Measurements from ENCODE around the gene ZFPM1. TPM values are rescaled to one million over a fixed set of nuclear protein-coding genes. Genes with fewer than 3 reads are reported as not detected.

Gene ZFPM1
- total RNA-seq, 1 experiment from 2014 or later = 24.1 TPM

- H3K4me1 ChIP-seq = peaks cover 47% of the 10 kb centered on the region
- Mint-ChIP-seq H3K36me3 (ENCODE audit: insufficient read depth, unreplicated experiment) (peaks cover 44% of the 10 kb centered on the region), H3K27me3 (ENCODE audit: insufficient read depth, unreplicated experiment) (no peaks in the 10 kb centered on the region), H3K4me1 (ENCODE audit: low read depth, unreplicated experiment) (peaks cover 19% of the 10 kb centered on the region), H3K4me3 (ENCODE audit: unreplicated experiment) (no peak overlapping the region), H3K27ac (ENCODE audit: unreplicated experiment) (no peak overlapping the region), H3K9me3 (ENCODE audit: unreplicated experiment) (peaks cover 16% of the 10 kb centered on the region)
- no TSS peak for BruUV-seq (replicated peaks)
- ChIA-PET CTCF (interaction anchor here (0.6 kb wide), 1 partner anchor 25 kb away, joined by 3 read pairs; no protein-coding TSS in a partner anchor), POLR2A (no interaction called here)
- intact Hi-C loops (cut with micrococcal nuclease; ENCODE audit: unreplicated experiment) = no loop called here
- peaks cover 7% of the 10 kb centered on the region for H3K36me3 ChIP-seq (ENCODE audit: control insufficient read depth, insufficient read depth, low read length)
- DNase-seq = no peak
- no peak overlapping the region for H3K4me3 ChIP-seq (ENCODE audit: low read depth, low read length)
- no peaks in the 10 kb centered on the region for H3K9me3 ChIP-seq
- TF ChIP-seq, protein P1, sequence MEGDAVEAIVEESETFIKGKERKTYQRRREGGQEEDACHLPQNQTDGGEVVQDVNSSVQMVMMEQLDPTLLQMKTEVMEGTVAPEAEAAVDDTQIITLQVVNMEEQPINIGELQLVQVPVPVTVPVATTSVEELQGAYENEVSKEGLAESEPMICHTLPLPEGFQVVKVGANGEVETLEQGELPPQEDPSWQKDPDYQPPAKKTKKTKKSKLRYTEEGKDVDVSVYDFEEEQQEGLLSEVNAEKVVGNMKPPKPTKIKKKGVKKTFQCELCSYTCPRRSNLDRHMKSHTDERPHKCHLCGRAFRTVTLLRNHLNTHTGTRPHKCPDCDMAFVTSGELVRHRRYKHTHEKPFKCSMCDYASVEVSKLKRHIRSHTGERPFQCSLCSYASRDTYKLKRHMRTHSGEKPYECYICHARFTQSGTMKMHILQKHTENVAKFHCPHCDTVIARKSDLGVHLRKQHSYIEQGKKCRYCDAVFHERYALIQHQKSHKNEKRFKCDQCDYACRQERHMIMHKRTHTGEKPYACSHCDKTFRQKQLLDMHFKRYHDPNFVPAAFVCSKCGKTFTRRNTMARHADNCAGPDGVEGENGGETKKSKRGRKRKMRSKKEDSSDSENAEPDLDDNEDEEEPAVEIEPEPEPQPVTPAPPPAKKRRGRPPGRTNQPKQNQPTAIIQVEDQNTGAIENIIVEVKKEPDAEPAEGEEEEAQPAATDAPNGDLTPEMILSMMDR (IDR thresholded peaks at IDR 0.05; ENCODE audit: insufficient read depth in 1 of 2, low read depth in 1 of 2, low read length in 1 of 2, severe bottlenecking in 1 of 2, unreplicated experiment in 1 of 2) = no peak
- H3K27me3 ChIP-seq (replicated peaks; ENCODE audit: control insufficient read depth, insufficient read depth, low read length) = no peaks in the 10 kb centered on the region
Observed at GRCh38 chr16:88512728-88513696, 59.9 kb downstream of the ZFPM1 start.

DNA sequence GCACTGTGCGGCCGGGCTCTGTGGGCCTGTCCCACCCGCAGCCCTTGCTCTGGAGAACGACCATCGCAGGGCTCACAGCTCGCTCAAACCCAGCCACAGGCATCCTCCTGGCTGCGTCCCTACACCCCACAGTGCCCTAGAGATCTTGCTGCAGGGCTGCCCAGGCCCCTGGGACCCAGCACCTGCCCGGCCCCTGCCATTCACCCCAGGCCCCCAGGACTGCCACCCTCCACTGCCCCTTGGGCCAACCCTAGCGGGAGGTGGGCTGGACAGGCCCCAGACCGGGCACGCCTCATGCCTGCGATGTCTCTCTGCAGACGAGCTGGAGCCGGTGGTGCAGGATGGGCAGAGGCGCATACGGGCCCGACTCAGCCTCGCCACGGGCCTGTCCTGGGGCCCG lies 61.0 kb downstream of the ZFPM1 start:
- ChIA-PET CTCF (no interaction called here), POLR2A (interaction anchor here (0.5 kb wide), 1 partner anchor 953 kb away, joined by 5 read pairs; no protein-coding TSS in a partner anchor)
- Mint-ChIP-seq H3K36me3 (ENCODE audit: insufficient read depth, unreplicated experiment) (peaks cover 44% of the 10 kb centered on the region), H3K4me3 (ENCODE audit: unreplicated experiment) (no peak overlapping the region), H3K27ac (ENCODE audit: unreplicated experiment) (no peak overlapping the region), H3K9me3 (ENCODE audit: unreplicated experiment) (peaks cover 26% of the 10 kb centered on the region), H3K27me3 (ENCODE audit: insufficient read depth, unreplicated experiment) (no peaks in the 10 kb centered on the region), H3K4me1 (ENCODE audit: low read depth, unreplicated experiment) (peaks cover 9% of the 10 kb centered on the region)
- TF ChIP-seq, protein P1 (IDR thresholded peaks at IDR 0.05; ENCODE audit: insufficient read depth in 1 of 2, low read depth in 1 of 2, low read length in 1 of 2, severe bottlenecking in 1 of 2, unreplicated experiment in 1 of 2) = no peak
- Histone ChIP-seq H3K4me3 (ENCODE audit: low read depth, low read length) (no peak overlapping the region), H3K36me3 (ENCODE audit: control insufficient read depth, insufficient read depth, low read length) (peaks cover 7% of the 10 kb centered on the region), H3K27me3 (replicated peaks; ENCODE audit: control insufficient read depth, insufficient read depth, low read length) (no peaks in the 10 kb centered on the region), H3K4me1 (peaks cover 38% of the 10 kb centered on the region), H3K9me3 (no peaks in the 10 kb centered on the region)
- intact Hi-C loops (cut with micrococcal nuclease; ENCODE audit: unreplicated experiment) = no loop called here
- no peak for DNase-seq
- BruUV-seq (replicated peaks) = no TSS peak

DNA sequence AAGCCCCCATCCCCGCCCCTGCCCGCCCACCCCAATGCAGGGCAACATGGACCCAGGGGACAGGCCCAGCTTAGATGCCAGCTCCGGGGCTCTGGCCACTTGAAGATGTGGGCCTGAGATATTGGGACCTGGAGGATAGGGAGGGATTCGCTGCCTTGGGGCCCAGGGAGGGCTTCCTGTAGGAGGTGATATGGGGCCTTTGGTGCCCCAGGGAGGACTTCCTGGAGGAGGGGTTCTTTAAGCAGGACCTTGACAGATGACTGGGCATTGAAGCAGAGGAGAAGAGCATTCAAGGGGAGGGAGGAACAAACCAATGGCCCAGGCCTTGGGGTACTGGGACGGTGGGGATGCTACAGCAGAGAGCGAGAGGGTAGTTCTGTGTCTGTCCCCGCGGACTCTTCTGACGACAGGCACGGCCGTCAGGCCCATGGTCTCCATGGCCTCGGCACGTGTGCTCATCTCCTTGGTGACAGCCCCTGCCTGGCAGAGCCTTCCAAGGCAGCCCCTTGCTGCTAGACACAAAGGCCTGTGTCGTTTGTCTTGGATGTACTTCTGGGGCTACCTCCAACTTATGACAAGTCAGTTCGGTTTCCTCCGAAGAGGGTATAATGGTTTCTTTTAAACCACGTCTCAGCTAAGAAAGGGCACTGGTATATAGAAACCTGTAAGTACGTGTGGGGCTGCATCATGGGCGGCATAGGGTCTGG lies 61.6 kb downstream of the ZFPM1 start:
- Mint-ChIP-seq H3K36me3 (ENCODE audit: insufficient read depth, unreplicated experiment) (peaks cover 38% of the 10 kb centered on the region), H3K27me3 (ENCODE audit: insufficient read depth, unreplicated experiment) (no peaks in the 10 kb centered on the region), H3K9me3 (ENCODE audit: unreplicated experiment) (peaks cover 32% of the 10 kb centered on the region), H3K4me1 (ENCODE audit: low read depth, unreplicated experiment) (peaks cover 3% of the 10 kb centered on the region), H3K4me3 (ENCODE audit: unreplicated experiment) (no peak overlapping the region), H3K27ac (ENCODE audit: unreplicated experiment) (no peak overlapping the region)
- no peak for DNase-seq
- TF ChIP-seq, protein P1 (IDR thresholded peaks at IDR 0.05; ENCODE audit: insufficient read depth in 1 of 2, low read depth in 1 of 2, low read length in 1 of 2, severe bottlenecking in 1 of 2, unreplicated experiment in 1 of 2) = no peak
- POLR2A ChIA-PET = interaction anchor here (0.5 kb wide), 1 partner anchor 954 kb away, joined by 5 read pairs; no protein-coding TSS in a partner anchor
- Histone ChIP-seq H3K4me3 (ENCODE audit: low read depth, low read length) (no peak overlapping the region), H3K9me3 (no peaks in the 10 kb centered on the region), H3K27me3 (replicated peaks; ENCODE audit: control insufficient read depth, insufficient read depth, low read length) (no peaks in the 10 kb centered on the region), H3K4me1 (peaks cover 32% of the 10 kb centered on the region), H3K36me3 (ENCODE audit: control insufficient read depth, insufficient read depth, low read length) (peaks cover 7% of the 10 kb centered on the region)
- CTCF ChIA-PET = no interaction called here
- intact Hi-C loops (cut with micrococcal nuclease; ENCODE audit: unreplicated experiment) = no loop called here
- BruUV-seq (replicated peaks) = no TSS peak

Measured in Caco-2 (cell line).